Nephron progenitor cell (in vitro differentiated cells): ENCODE measurements around the gene HADHA.

Experiments used
- DNase-seq: peaks from one replicate; pipeline ENCODE4 v3.0.0; 2021
- H3K27ac Mint-ChIP-seq: 2 replicates; pipeline ENCODE4 v1.8.0; 2021; ENCODE audit warnings: mild to moderate bottlenecking, moderate library complexity, mixed read lengths
- H3K27me3 Mint-ChIP-seq: 2 replicates; pipeline ENCODE4 v1.8.0; 2021; ENCODE audit warnings: mild to moderate bottlenecking, low read depth, mixed read lengths; ENCODE audit not compliant: poor library complexity
- H3K36me3 Mint-ChIP-seq: 2 replicates; pipeline ENCODE4 v1.8.0; 2021; ENCODE audit warnings: low read depth, mixed read lengths
- H3K4me1 Mint-ChIP-seq: 2 replicates; pipeline ENCODE4 v1.8.0; 2021; ENCODE audit warnings: mixed read lengths
- H3K4me3 Mint-ChIP-seq: 2 replicates; pipeline ENCODE4 v1.8.0; 2021; ENCODE audit warnings: mild to moderate bottlenecking, moderate library complexity, mixed read lengths
- H3K9me3 Mint-ChIP-seq: 2 replicates; pipeline ENCODE4 v1.8.0; 2021; ENCODE audit warnings: mild to moderate bottlenecking, moderate library complexity, mixed read lengths
- TF ChIP-seq, protein P1 (sequence below): fragments of 200-600 bp; sonication (generic); IDR thresholded peaks from 2 replicates; pipeline ENCODE4 v1.5.0; 2021; ENCODE audit warnings: antibody characterized with exemption

Gene HADHA

DNA sequence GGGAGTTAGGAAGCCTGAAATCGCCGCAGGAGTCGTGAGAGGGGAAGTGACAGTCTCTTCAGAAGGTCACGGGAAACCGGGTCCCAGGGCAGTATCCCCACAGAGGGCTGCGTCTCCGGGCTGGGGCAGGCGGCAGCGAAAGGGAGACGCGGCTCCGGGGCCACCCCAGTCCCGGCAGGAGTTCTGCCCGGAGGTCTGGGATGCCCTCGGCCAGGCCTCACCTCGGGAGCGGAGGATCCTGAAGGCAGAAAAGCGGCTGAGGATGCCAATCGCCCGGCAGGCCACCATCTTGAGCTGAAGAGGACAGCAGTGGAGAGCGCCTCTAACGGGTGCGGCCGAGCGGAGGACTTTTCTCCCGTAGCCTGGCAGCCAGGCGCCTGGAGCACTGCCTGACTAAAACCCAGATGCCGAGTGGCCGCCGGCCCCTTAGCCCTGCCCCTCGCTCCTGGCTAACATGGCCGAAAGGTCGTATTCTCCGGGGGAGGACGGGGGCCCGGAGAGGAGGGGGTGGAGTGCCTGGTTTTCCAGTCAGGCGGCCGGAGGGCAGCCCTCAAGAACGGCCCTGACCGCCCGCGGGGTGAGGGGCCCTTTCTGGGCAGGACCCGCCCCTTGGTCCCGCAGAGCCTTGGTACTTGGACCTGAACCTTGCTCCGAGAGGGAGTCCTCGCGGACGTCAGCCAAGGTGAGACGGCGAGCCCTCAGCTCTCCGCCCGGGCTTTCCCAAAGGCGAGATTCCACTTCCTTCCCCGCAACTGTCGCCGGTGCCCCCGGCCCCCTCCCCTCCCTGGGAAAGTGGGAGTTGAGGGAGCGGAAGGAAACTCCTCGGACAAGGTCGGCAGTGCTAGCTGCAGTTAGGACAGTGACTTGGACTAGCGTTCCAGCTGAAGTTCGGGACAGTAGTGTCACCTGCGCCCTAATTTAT lies at the start of gene HADHA, which contains the start of gene HADHB:
Gene HADHA, minus strand, starts transcription at position 324 of the 922 bp plus-strand sequence. Its CDS starts 36 bp downstream, at position 288.
Gene HADHB, plus strand, starts transcription at position 631 of the 922 bp plus-strand sequence. CDS start 9,316 bp downstream, outside the sequence.
- H3K36me3 Mint-ChIP-seq: no peaks in the 10 kb centered on the region
- peak; percentile 89 for DNase-seq
- peaks cover 41% of the 10 kb centered on the region for H3K4me1 Mint-ChIP-seq
- peaks cover 8% of the 10 kb centered on the region for H3K27me3 Mint-ChIP-seq
- H3K4me3 Mint-ChIP-seq: peak within 1 kb of the TSS; percentile 99
- TF ChIP-seq, protein P1, sequence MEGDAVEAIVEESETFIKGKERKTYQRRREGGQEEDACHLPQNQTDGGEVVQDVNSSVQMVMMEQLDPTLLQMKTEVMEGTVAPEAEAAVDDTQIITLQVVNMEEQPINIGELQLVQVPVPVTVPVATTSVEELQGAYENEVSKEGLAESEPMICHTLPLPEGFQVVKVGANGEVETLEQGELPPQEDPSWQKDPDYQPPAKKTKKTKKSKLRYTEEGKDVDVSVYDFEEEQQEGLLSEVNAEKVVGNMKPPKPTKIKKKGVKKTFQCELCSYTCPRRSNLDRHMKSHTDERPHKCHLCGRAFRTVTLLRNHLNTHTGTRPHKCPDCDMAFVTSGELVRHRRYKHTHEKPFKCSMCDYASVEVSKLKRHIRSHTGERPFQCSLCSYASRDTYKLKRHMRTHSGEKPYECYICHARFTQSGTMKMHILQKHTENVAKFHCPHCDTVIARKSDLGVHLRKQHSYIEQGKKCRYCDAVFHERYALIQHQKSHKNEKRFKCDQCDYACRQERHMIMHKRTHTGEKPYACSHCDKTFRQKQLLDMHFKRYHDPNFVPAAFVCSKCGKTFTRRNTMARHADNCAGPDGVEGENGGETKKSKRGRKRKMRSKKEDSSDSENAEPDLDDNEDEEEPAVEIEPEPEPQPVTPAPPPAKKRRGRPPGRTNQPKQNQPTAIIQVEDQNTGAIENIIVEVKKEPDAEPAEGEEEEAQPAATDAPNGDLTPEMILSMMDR: no peak
- no peaks in the 10 kb centered on the region for H3K9me3 Mint-ChIP-seq
- H3K27ac Mint-ChIP-seq: peak within 1 kb of the TSS; percentile 100

DNA sequence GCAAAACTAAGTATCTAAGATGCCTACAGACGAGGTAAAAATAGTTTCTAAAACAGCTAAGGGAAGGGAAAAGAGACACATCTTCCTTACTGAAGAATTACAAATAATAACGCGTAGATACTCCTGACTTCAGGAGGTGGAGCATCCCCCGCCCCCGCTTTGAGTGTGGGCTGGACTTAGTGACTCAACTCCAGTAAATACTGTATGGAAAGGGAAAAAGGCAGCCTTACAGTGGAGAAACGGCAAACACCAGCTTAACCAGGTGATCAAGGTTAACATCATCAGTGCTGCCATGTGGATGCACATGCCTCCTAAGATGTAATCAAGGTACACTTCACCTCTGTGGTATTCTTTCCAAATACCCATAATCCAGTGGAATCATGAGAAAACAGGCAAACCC lies 48.2 kb upstream of the HADHA start:
- DNase-seq: no peak
- H3K36me3 Mint-ChIP-seq: peaks cover 8% of the 10 kb centered on the region
- no peak overlapping the region for H3K4me3 Mint-ChIP-seq
- H3K9me3 Mint-ChIP-seq: no peaks in the 10 kb centered on the region
- peaks cover 7% of the 10 kb centered on the region for H3K4me1 Mint-ChIP-seq
- peak overlapping the region; percentile 29 for H3K27ac Mint-ChIP-seq
- peaks cover 3% of the 10 kb centered on the region for H3K27me3 Mint-ChIP-seq
- TF ChIP-seq, protein P1: no peak

DNA sequence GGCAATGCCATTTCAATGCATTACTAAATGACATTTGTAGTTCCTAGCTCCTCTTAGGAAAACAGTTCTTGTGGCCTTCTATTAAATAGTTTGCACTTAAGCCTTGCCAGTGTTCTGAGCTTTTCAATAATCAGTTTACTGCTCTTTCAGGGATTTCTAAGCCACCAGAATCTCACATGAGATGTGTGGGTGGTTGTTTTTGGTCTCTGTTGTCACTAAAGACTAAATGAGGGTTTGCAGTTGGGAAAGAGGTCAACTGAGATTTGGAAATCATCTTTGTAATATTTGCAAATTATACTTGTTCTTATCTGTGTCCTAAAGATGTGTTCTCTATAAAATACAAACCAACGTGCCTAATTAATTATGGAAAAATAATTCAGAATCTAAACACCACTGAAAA lies 45.6 kb upstream of the HADHA start:
- H3K9me3 Mint-ChIP-seq: no peaks in the 10 kb centered on the region
- H3K27ac Mint-ChIP-seq: no peak overlapping the region
- no peak overlapping the region for H3K4me3 Mint-ChIP-seq
- DNase-seq: no peak
- H3K27me3 Mint-ChIP-seq: peaks cover 3% of the 10 kb centered on the region
- H3K4me1 Mint-ChIP-seq: no peaks in the 10 kb centered on the region
- H3K36me3 Mint-ChIP-seq: peaks cover 27% of the 10 kb centered on the region
- TF ChIP-seq, protein P1: no peak

DNA sequence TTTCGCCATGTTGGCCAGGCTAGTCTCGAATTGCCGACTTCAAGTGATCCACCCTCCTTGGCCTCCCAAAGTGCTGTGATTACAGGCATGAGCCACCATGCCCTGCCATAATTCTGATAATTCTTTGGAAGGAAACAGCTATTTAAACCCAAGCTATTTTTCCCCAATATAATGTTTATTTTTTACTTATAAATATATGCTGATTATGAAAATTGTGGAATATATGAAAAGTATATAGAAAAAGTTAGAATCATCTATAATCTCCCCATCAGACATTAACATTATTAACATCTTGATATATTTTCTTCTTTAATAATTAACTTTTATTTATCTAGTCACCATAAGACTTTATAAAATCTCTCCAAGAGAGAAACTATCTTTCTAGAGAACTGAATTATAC lies 41.5 kb upstream of the HADHA start:
- H3K9me3 Mint-ChIP-seq: no peaks in the 10 kb centered on the region
- no peaks in the 10 kb centered on the region for H3K4me1 Mint-ChIP-seq
- no peak overlapping the region for H3K27ac Mint-ChIP-seq
- no peak for DNase-seq
- H3K36me3 Mint-ChIP-seq: peaks cover 60% of the 10 kb centered on the region
- TF ChIP-seq, protein P1: no peak
- H3K27me3 Mint-ChIP-seq: no peaks in the 10 kb centered on the region
- no peak overlapping the region for H3K4me3 Mint-ChIP-seq

DNA sequence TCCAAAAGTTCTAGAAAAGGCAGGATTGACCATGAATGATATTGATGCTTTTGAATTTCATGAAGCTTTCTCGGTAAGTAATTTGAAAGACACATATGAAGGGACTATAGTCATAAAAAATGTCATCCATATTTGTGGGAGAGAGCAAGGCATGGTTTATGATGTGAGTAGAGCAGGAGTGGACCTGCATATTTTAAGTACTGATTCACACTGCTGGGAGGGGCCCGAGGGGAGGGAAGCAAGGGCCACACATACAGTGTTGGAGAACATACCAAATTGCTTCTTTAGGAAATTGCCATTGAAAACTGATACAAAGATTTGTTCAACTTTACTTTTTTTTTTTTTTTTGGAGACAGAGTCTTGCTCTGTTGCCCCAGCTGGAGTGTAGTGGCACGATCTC lies 39.7 kb upstream of the HADHA start:
- H3K4me3 Mint-ChIP-seq: no peak overlapping the region
- DNase-seq: no peak
- peaks cover 69% of the 10 kb centered on the region for H3K36me3 Mint-ChIP-seq
- no peaks in the 10 kb centered on the region for H3K27me3 Mint-ChIP-seq
- no peaks in the 10 kb centered on the region for H3K9me3 Mint-ChIP-seq
- no peaks in the 10 kb centered on the region for H3K4me1 Mint-ChIP-seq
- no peak overlapping the region for H3K27ac Mint-ChIP-seq
- TF ChIP-seq, protein P1: no peak
